GM21825 (cell line): ENCODE data around the gene CCDC167.
A peak's percentile ranks its signal among the peaks of the same experiment; 100 is the strongest.

Experiments used
- ATAC-seq: cut with Tn5 transposase; IDR thresholded peaks from one replicate; pipeline ENCODE4 v1.9.1; 2021; ENCODE audit warnings: mild to moderate bottlenecking, moderate library complexity; ENCODE audit not compliant: unreplicated experiment

The CCDC167 gene

GRCh38 chr6:37499433-37500293, at the start of gene CCDC167:
CCDC167 (minus strand) TSS chr6:37499893; CDS start chr6:37499863, 30 bp downstream.
- peak; percentile 89 for ATAC-seq

GRCh38 chr6:37549154-37549553, 49.5 kb upstream of the CCDC167 start:
- no peak for ATAC-seq

GRCh38 chr6:37548067-37548674, 48.5 kb upstream of the CCDC167 start:
- ATAC-seq = no peak

GRCh38 chr6:37547564-37548061, 47.9 kb upstream of the CCDC167 start:
- peak; percentile 40 for ATAC-seq

GRCh38 chr6:37546141-37546871, 46.6 kb upstream of the CCDC167 start:
- no peak for ATAC-seq

- no peak for ATAC-seq
These were observed 44.8 kb upstream of the CCDC167 start for GRCh38 chr6:37544530-37544929.

GRCh38 chr6:37543361-37543760, 43.7 kb upstream of the CCDC167 start:
- ATAC-seq = no peak

- ATAC-seq = no peak
These were observed 41.7 kb upstream of the CCDC167 start for GRCh38 chr6:37541346-37541745.

GRCh38 chr6:37540390-37540789, 40.7 kb upstream of the CCDC167 start:
- ATAC-seq = no peak

- no peak for ATAC-seq
These were observed 40.3 kb upstream of the CCDC167 start for GRCh38 chr6:37540029-37540352.

GRCh38 chr6:37539171-37540028, 39.7 kb upstream of the CCDC167 start:
- no peak for ATAC-seq

GRCh38 chr6:37538107-37538506, 38.4 kb upstream of the CCDC167 start:
- ATAC-seq = no peak

- no peak for ATAC-seq
These were observed 37.9 kb upstream of the CCDC167 start for GRCh38 chr6:37537548-37537947.

- ATAC-seq = no peak
These were observed 36.9 kb upstream of the CCDC167 start for GRCh38 chr6:37536491-37537190.

- ATAC-seq = peak; percentile 64
These were observed 36.2 kb upstream of the CCDC167 start for GRCh38 chr6:37535759-37536490.

- no peak for ATAC-seq
These were observed 35.7 kb upstream of the CCDC167 start for GRCh38 chr6:37535428-37535758.

- no peak for ATAC-seq
These were observed 35.2 kb upstream of the CCDC167 start for GRCh38 chr6:37534893-37535292.

- no peak for ATAC-seq
These were observed 32.4 kb upstream of the CCDC167 start for GRCh38 chr6:37532122-37532521.

GRCh38 chr6:37531437-37532036, 31.8 kb upstream of the CCDC167 start:
- no peak for ATAC-seq
